GM18951 (cell line): ENCODE data around the gene PLCL2.

Experiments used
- POLR2A ChIP-seq: IDR thresholded peaks from 4 replicates; pipeline ENCODE4 v1.6.1; 2011; ENCODE audit warnings: mild to moderate bottlenecking; ENCODE audit not compliant: insufficient read length, insufficient read depth; ENCODE audit errors: extremely low read depth
- in situ Hi-C: fragments of 300-500 bp; cut with MboI; formaldehyde crosslinking; loops from one replicate; pipeline ENCODE4 v1.12.0; 2022; ENCODE audit warnings: low sequenced_read_pairs, mixed read lengths, inconsistent platforms; ENCODE audit not compliant: unreplicated experiment

Gene PLCL2

GRCh38 chr3:17055374-17056276 is 170.9 kb downstream of the PLCL2 start:
- TF ChIP-seq POLR2A = no peak
- in situ Hi-C loops = no loop called here

GRCh38 chr3:17057321-17057720 is 172.6 kb downstream of the PLCL2 start:
- TF ChIP-seq POLR2A = no peak
- in situ Hi-C loops = no loop called here

- in situ Hi-C loops = no loop called here
- TF ChIP-seq POLR2A = no peak
These were observed 175.3 kb downstream of the PLCL2 start for GRCh38 chr3:17059989-17060550.

GRCh38 chr3:17061005-17061404 is 176.2 kb downstream of the PLCL2 start:
- in situ Hi-C loops = no loop called here
- TF ChIP-seq POLR2A = no peak

- no peak for TF ChIP-seq POLR2A
- in situ Hi-C loops = no loop called here
These were observed 178.0 kb downstream of the PLCL2 start for GRCh38 chr3:17062736-17063135.

- TF ChIP-seq POLR2A = no peak
- in situ Hi-C loops = no loop called here
These were observed 178.8 kb downstream of the PLCL2 start for GRCh38 chr3:17063596-17063995.

GRCh38 chr3:17065315-17065714 is 180.6 kb downstream of the PLCL2 start:
- in situ Hi-C loops = no loop called here
- TF ChIP-seq POLR2A = no peak

GRCh38 chr3:17065881-17066280 is 181.1 kb downstream of the PLCL2 start:
- TF ChIP-seq POLR2A = no peak
- in situ Hi-C loops = no loop called here

- in situ Hi-C loops = no loop called here
- no peak for TF ChIP-seq POLR2A
These were observed 185.0 kb downstream of the PLCL2 start for GRCh38 chr3:17069754-17070153.

- in situ Hi-C loops = no loop called here
- TF ChIP-seq POLR2A = no peak
These were observed 185.6 kb downstream of the PLCL2 start for GRCh38 chr3:17070161-17070959.

GRCh38 chr3:17074559-17074958 is 189.8 kb downstream of the PLCL2 start:
- no peak for TF ChIP-seq POLR2A
- in situ Hi-C loops = no loop called here

GRCh38 chr3:17075358-17075757 is 190.6 kb downstream of the PLCL2 start:
- in situ Hi-C loops = no loop called here
- no peak for TF ChIP-seq POLR2A

GRCh38 chr3:17075907-17076306 is 191.2 kb downstream of the PLCL2 start:
- in situ Hi-C loops = no loop called here
- TF ChIP-seq POLR2A = no peak
